PC-9 (cell line): ENCODE data around the gene GPR146. TPM values are rescaled to one million over a fixed set of nuclear protein-coding genes. Genes with fewer than 3 reads are reported as not detected.

Experiments used
- BruUV-seq: library from RNA; stranded (reverse); fragments of 400-500 nt; replicated peaks from 2 replicates; lab custom pipeline; 2021; lab: Mats Ljungman, UMichigan
- CTCF ChIA-PET: fragments of 300-600 bp; sonication (Branson Sonifier 250); formaldehyde crosslinking; loops from one replicate; lab custom pipeline; 2022; ENCODE audit warnings: antibody characterized with exemption; lab: Charles Lee
- POLR2A ChIA-PET: fragments of 300-600 bp; sonication (Branson Sonifier 250); formaldehyde crosslinking; loops from one replicate; lab custom pipeline; 2022; ENCODE audit warnings: antibody characterized with exemption; ENCODE audit not compliant: unreplicated experiment; lab: Charles Lee
- DNase-seq, 2 experiments: peaks; one replicate each; pipeline versions ENCODE4 v3.0.0 to v3.0.0-alpha.2; 2015 to 2022; ENCODE audit warnings: mixed read lengths in 1 of 2
- H2AFZ ChIP-seq: fragments of 200-600 bp; sonication (generic); 2 replicates; pipeline ENCODE4 v1.8.1; 2017; ENCODE audit warnings: antibody characterized with exemption
- H3F3A ChIP-seq: fragments of 200-600 bp; sonication (generic); 2 replicates; pipeline ENCODE4 v1.8.1; 2017; ENCODE audit warnings: antibody characterized with exemption, mild to moderate bottlenecking, low read depth; ENCODE audit not compliant: insufficient read depth
- H3K27ac ChIP-seq: fragments of 200-600 bp; sonication (generic); 2 replicates; pipeline ENCODE4 v1.6.1; 2016; ENCODE audit warnings: mixed run types
- H3K27me3 ChIP-seq: fragments of 200-600 bp; sonication (generic); 2 replicates; pipeline ENCODE4 v1.6.1; 2016; ENCODE audit warnings: low read depth, mixed run types; ENCODE audit not compliant: insufficient read depth
- H3K36me3 ChIP-seq: fragments of 200-600 bp; sonication (generic); 2 replicates; pipeline ENCODE4 v1.6.1; 2016; ENCODE audit warnings: low read depth, mixed run types
- H3K4me1 ChIP-seq: fragments of 200-600 bp; sonication (generic); replicated peaks from 2 replicates; pipeline ENCODE4 v1.6.1; 2016; ENCODE audit warnings: mixed run types; ENCODE audit not compliant: insufficient read depth
- H3K4me2 ChIP-seq: fragments of 200-600 bp; sonication (generic); 2 replicates; pipeline ENCODE4 v1.6.1; 2017; ENCODE audit warnings: mixed run types
- H3K4me3 ChIP-seq: fragments of 200-600 bp; sonication (generic); 2 replicates; pipeline ENCODE4 v1.6.1; 2016; ENCODE audit warnings: mixed run types
- H3K79me2 ChIP-seq: fragments of 200-600 bp; sonication (generic); 2 replicates; pipeline ENCODE4 v1.6.1; 2017; ENCODE audit warnings: low read depth, mixed run types
- H3K9me2 ChIP-seq: fragments of 200-600 bp; sonication (generic); 2 replicates; pipeline ENCODE4 v1.8.1; 2017; ENCODE audit warnings: mild to moderate bottlenecking; ENCODE audit not compliant: insufficient read depth
- H3K9me3 ChIP-seq: fragments of 200-600 bp; sonication (generic); 2 replicates; pipeline ENCODE4 v1.8.1; 2016; ENCODE audit warnings: low read depth; ENCODE audit not compliant: insufficient read depth
- H4K20me1 ChIP-seq: fragments of 200-600 bp; sonication (generic); 2 replicates; pipeline ENCODE4 v1.8.1; 2017; ENCODE audit not compliant: insufficient read depth
- EZH2 ChIP-seq: fragments of 200-600 bp; sonication (generic); IDR thresholded peaks from 2 replicates; pipeline ENCODE4 v1.8.0; 2017; ENCODE audit warnings: antibody characterized with exemption, low read depth
- intact Hi-C: fragments of 100-400 bp; cut with micrococcal nuclease; formaldehyde crosslinking; loops from one replicate; pipeline ENCODE4 v1.10.0; 2022; ENCODE audit not compliant: unreplicated experiment
- total RNA-seq: library from RNA; stranded (reverse); gene quantifications from 2 replicates; pipeline ENCODE4 v1.2.3, GENCODE V29; 2021
- TF ChIP-seq, protein P1 (sequence below): fragments of 200-600 bp; sonication (generic); conservative IDR thresholded peaks from 2 replicates; pipeline ENCODE4 v1.6.1; 2017; ENCODE audit warnings: mixed run types, antibody characterized with exemption, mild to moderate bottlenecking, moderate library complexity

The GPR146 gene
- total RNA-seq, 1 experiment from 2014 or later, result 3.4 TPM

GRCh38 chr7:1064581-1064980, 20.2 kb downstream of the GPR146 start:
- H3K27me3 ChIP-seq, result no peaks in the 10 kb centered on the region
- H3K9me3 ChIP-seq, result no peaks in the 10 kb centered on the region
- intact Hi-C loops, result no loop called here
- no peak for TF ChIP-seq EZH2
- TF ChIP-seq, protein P1, sequence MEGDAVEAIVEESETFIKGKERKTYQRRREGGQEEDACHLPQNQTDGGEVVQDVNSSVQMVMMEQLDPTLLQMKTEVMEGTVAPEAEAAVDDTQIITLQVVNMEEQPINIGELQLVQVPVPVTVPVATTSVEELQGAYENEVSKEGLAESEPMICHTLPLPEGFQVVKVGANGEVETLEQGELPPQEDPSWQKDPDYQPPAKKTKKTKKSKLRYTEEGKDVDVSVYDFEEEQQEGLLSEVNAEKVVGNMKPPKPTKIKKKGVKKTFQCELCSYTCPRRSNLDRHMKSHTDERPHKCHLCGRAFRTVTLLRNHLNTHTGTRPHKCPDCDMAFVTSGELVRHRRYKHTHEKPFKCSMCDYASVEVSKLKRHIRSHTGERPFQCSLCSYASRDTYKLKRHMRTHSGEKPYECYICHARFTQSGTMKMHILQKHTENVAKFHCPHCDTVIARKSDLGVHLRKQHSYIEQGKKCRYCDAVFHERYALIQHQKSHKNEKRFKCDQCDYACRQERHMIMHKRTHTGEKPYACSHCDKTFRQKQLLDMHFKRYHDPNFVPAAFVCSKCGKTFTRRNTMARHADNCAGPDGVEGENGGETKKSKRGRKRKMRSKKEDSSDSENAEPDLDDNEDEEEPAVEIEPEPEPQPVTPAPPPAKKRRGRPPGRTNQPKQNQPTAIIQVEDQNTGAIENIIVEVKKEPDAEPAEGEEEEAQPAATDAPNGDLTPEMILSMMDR, result no peak
- ChIA-PET CTCF (interaction anchor here (2.3 kb wide), 1 partner anchor 71 kb away, joined by 25 read pairs; no protein-coding TSS in a partner anchor), POLR2A (no interaction called here)
- no TSS peak for BruUV-seq
- H3K79me2 ChIP-seq, result no peaks in the 10 kb centered on the region
- H3F3A ChIP-seq, result no peaks in the 10 kb centered on the region
- H3K4me1 ChIP-seq, result no peaks in the 10 kb centered on the region
- DNase-seq, result no peak
- no peaks in the 10 kb centered on the region for H3K36me3 ChIP-seq
- peaks cover 20% of the 10 kb centered on the region for H4K20me1 ChIP-seq
- no peak overlapping the region for H3K4me3 ChIP-seq
- H3K27ac ChIP-seq, result no peak overlapping the region
- no peaks in the 10 kb centered on the region for H3K9me2 ChIP-seq
- H2AFZ ChIP-seq, result no peak overlapping the region
- no peak overlapping the region for H3K4me2 ChIP-seq

GRCh38 chr7:1065263-1065584, 20.9 kb downstream of the GPR146 start:
- Histone ChIP-seq H3K4me3 (no peak overlapping the region), H3K4me1 (no peaks in the 10 kb centered on the region), H3K9me2 (no peaks in the 10 kb centered on the region), H3K27me3 (no peaks in the 10 kb centered on the region), H3K36me3 (no peaks in the 10 kb centered on the region), H3K27ac (no peak overlapping the region), H4K20me1 (peaks cover 20% of the 10 kb centered on the region), H2AFZ (no peak overlapping the region), H3K4me2 (no peak overlapping the region), H3K79me2 (no peaks in the 10 kb centered on the region), H3F3A (no peaks in the 10 kb centered on the region), H3K9me3 (no peaks in the 10 kb centered on the region)
- ChIA-PET CTCF (interaction anchor here (0.6 to 2.3 kb wide), 7 partner anchors 20 to 233 kb away, joined by 3 to 25 read pairs (median 4); partner anchors contain the start of gene SUN1), POLR2A (interaction anchor here (0.5 to 1.3 kb wide), 2 partner anchors 72 to 580 kb away, joined by 4 to 5 read pairs; no protein-coding TSS in a partner anchor)
- no TSS peak for BruUV-seq
- TF ChIP-seq EZH2, result no peak
- TF ChIP-seq, protein P1, result no peak
- DNase-seq, result no peak
- intact Hi-C loops, result loop anchor here (1.0 kb wide), 2 partner anchors 72 to 111 kb away; no protein-coding TSS in a partner anchor

DNA sequence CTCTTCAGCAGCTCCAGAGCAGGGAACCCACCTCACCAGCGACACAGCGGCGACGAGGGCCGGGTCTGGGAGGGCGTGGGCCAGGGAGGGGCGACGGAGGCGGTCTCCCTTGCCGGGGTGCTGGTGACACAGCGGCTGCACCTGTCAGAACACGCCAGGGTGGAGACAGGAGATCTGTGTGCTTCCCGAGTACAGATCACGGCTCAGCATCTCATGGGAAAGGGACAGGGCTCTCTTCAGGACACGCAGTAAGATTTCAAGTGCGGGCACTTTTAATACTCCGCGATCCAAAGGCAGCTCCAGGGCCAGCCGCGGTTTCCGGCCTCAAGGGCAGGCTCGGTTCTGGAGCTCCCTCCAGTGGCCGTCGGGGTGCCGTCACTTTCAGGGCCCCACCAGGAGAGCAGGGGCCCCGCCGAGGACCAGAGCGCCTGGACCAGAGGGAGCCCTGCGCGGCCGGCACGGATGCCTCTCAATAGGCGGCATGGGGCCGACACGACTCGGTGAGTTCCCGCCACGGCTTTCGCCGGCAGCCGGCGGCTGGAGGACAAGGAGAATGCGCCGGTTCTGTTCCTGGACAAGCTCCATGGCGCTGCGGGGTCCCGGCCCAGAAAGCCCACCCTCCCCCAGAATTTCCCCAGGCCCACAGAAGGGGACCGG, 21.4 kb downstream of the GPR146 start:
- peaks cover 20% of the 10 kb centered on the region for H4K20me1 ChIP-seq
- no peaks in the 10 kb centered on the region for H3K27me3 ChIP-seq
- POLR2A ChIA-PET, result interaction anchor here (1.3 kb wide), 1 partner anchor 73 kb away, joined by 4 read pairs; no protein-coding TSS in a partner anchor
- TF ChIP-seq EZH2, result no peak
- TF ChIP-seq, protein P1, result peak; percentile 80
- H3K36me3 ChIP-seq, result no peaks in the 10 kb centered on the region
- no peaks in the 10 kb centered on the region for H3K79me2 ChIP-seq
- H2AFZ ChIP-seq, result no peak overlapping the region
- intact Hi-C loops, result loop anchor here (1.0 kb wide), 2 partner anchors 72 to 111 kb away; no protein-coding TSS in a partner anchor
- no peaks in the 10 kb centered on the region for H3K9me3 ChIP-seq
- no peak overlapping the region for H3K4me2 ChIP-seq
- CTCF ChIA-PET, result interaction anchor here (0.5 to 2.3 kb wide), 8 partner anchors 21 to 234 kb away, joined by 3 to 25 read pairs (median 4); partner anchors contain the start of gene SUN1
- H3F3A ChIP-seq, result peaks cover 4% of the 10 kb centered on the region
- H3K4me3 ChIP-seq, result no peak overlapping the region
- no peak overlapping the region for H3K27ac ChIP-seq
- no TSS peak for BruUV-seq
- H3K9me2 ChIP-seq, result no peaks in the 10 kb centered on the region
- peak in 1 of 2 experiments; percentile 82 for DNase-seq
- no peaks in the 10 kb centered on the region for H3K4me1 ChIP-seq
